GM23338 (cell line): ENCODE data around the gene DECR2.

Source experiments
- CTCF ChIP-seq, 2 experiments: fragments of 200-600 bp in 1 of 2; sonication (generic) in 1 of 2; conservative IDR thresholded peaks; 2 replicates each; pipeline versions ENCODE4 v1.5.1 to v1.6.1; 2016 to 2017; ENCODE audit warnings: antibody characterized with exemption in 2 of 2, low read depth in 2 of 2, mild to moderate bottlenecking in 2 of 2, moderate library complexity in 1 of 2
- EZH2 ChIP-seq: fragments of 200-600 bp; sonication (generic); IDR thresholded peaks from one replicate; pipeline ENCODE4 v1.8.0; 2017; ENCODE audit warnings: antibody characterized with exemption, mild to moderate bottlenecking, low read depth; ENCODE audit not compliant: unreplicated experiment

- no peak for TF ChIP-seq CTCF (conservative IDR thresholded peaks at IDR 0.05; ENCODE audit: low read depth in 2 of 2)
- no peak for TF ChIP-seq EZH2
These were observed 2.2 kb upstream of the DECR2 start for GRCh38 chr16:399340-400019.
